ENCODE results near the gene MAPK11.

MAPK11 gene

GRCh38 chr22:50271519-50271970 is 1.4 kb upstream of the MAPK11 start:
- Histone ChIP-seq H3K9ac (ENCODE audit: low read length) (no peak overlapping the region), H3K9me3 (ENCODE audit: control insufficient read depth, low read depth, low read length) (no peaks in the 10 kb centered on the region), H3K4me1 (ENCODE audit: control insufficient read depth, low read depth, low read length) (peaks cover 8% of the 10 kb centered on the region), H3K27ac (ENCODE audit: low read length) (no peak overlapping the region), H3K4me3 (ENCODE audit: low read length) (peak overlapping the region; percentile 44), H3K27me3 (ENCODE audit: control insufficient read depth, insufficient read depth, low read length) (peaks cover 43% of the 10 kb centered on the region), H3K36me3 (ENCODE audit: control insufficient read depth, low read depth, low read length) (peaks cover 7% of the 10 kb centered on the region)

- Histone ChIP-seq H3K4me3 (ENCODE audit: low read length) (peak overlapping the region; percentile 54), H3K9ac (ENCODE audit: low read length) (no peak overlapping the region), H3K4me1 (ENCODE audit: control insufficient read depth, low read depth, low read length) (peaks cover 8% of the 10 kb centered on the region), H3K36me3 (ENCODE audit: control insufficient read depth, low read depth, low read length) (peaks cover 4% of the 10 kb centered on the region), H3K9me3 (ENCODE audit: control insufficient read depth, low read depth, low read length) (no peaks in the 10 kb centered on the region), H3K27ac (ENCODE audit: low read length) (no peak overlapping the region), H3K27me3 (ENCODE audit: control insufficient read depth, insufficient read depth, low read length) (peaks cover 43% of the 10 kb centered on the region)
Observed at GRCh38 chr22:50270666-50271394, 650 bp upstream of the MAPK11 start.

GRCh38 chr22:50269573-50269969 is 609 bp downstream of the MAPK11 start:
- H3K27ac ChIP-seq (ENCODE audit: low read length): no peak overlapping the region

GRCh38 chr22:50268655-50269113 is 1.5 kb downstream of the MAPK11 start:
- Histone ChIP-seq H3K27me3 (ENCODE audit: control insufficient read depth, insufficient read depth, low read length) (peaks cover 43% of the 10 kb centered on the region), H3K36me3 (ENCODE audit: control insufficient read depth, low read depth, low read length) (no peaks in the 10 kb centered on the region), H3K27ac (ENCODE audit: low read length) (no peak overlapping the region), H3K4me1 (ENCODE audit: control insufficient read depth, low read depth, low read length) (peaks cover 8% of the 10 kb centered on the region), H3K4me3 (ENCODE audit: low read length) (no peak overlapping the region), H3K9ac (ENCODE audit: low read length) (no peak overlapping the region), H3K9me3 (ENCODE audit: control insufficient read depth, low read depth, low read length) (no peaks in the 10 kb centered on the region)

More at GRCh38 chr22:50269573-50269969, 609 bp downstream of the MAPK11 start:
- H3K4me3 ChIP-seq (ENCODE audit: low read length): peak overlapping the region; percentile 17
- H3K4me1 ChIP-seq (ENCODE audit: control insufficient read depth, low read depth, low read length): peaks cover 8% of the 10 kb centered on the region
- H3K9ac ChIP-seq (ENCODE audit: low read length): no peak overlapping the region
- peaks cover 43% of the 10 kb centered on the region for H3K27me3 ChIP-seq (ENCODE audit: control insufficient read depth, insufficient read depth, low read length)
- no peaks in the 10 kb centered on the region for H3K36me3 ChIP-seq (ENCODE audit: control insufficient read depth, low read depth, low read length)
- H3K9me3 ChIP-seq (ENCODE audit: control insufficient read depth, low read depth, low read length): no peaks in the 10 kb centered on the region

DNA sequence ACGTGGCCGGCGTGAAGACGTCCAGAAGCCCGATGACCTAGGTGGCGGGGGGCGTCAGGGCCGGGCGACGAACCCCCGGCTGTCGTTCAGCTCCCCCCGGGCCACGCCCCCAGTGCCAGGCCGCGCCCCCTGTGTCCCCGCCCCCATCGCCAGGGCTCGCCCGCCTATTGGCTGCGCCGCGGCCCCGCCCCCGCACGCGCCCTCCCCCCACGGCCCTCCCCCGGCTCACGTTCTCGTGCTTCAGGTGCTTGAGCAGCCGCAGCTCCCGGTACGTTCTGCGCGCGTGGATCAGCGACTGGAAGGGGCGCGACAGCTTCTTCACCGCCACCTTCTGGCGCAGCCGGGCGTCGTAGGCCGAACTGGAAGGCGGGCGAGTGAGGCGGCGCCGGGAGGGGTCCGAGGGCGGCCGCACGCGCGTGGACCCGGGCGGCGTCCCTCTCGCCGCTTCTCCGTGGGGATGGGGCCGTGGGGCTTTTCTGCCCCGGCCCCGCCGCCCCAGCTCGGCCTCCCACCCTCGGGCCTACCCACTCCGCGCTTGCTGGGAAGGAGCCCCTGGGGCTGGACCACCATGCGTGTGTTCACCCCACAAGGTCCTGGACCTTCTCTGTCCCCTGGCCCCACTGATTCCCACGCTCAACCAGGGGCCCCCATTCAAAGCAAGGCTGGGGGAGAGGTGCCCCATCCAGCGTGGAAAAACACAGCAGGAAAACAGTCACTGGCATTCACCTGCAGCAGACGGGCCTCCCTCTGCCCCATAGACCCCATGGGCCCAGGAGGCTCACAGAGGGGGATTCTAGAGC is 2.4 kb downstream of the MAPK11 start:
- Histone ChIP-seq H3K27me3 (ENCODE audit: control insufficient read depth, insufficient read depth, low read length) (peaks cover 47% of the 10 kb centered on the region), H3K4me3 (ENCODE audit: low read length) (no peak overlapping the region), H3K27ac (ENCODE audit: low read length) (no peak overlapping the region), H3K36me3 (ENCODE audit: control insufficient read depth, low read depth, low read length) (no peaks in the 10 kb centered on the region), H3K9me3 (ENCODE audit: control insufficient read depth, low read depth, low read length) (no peaks in the 10 kb centered on the region), H3K9ac (ENCODE audit: low read length) (no peak overlapping the region), H3K4me1 (ENCODE audit: control insufficient read depth, low read depth, low read length) (peaks cover 8% of the 10 kb centered on the region)

- no peaks in the 10 kb centered on the region for H3K36me3 ChIP-seq (ENCODE audit: control insufficient read depth, low read depth, low read length)
- peaks cover under 1% of the 10 kb centered on the region for H3K4me1 ChIP-seq (ENCODE audit: control insufficient read depth, low read depth, low read length)
- no peak overlapping the region for H3K27ac ChIP-seq (ENCODE audit: low read length)
- no peak overlapping the region for H3K4me3 ChIP-seq (ENCODE audit: low read length)
- peaks cover 47% of the 10 kb centered on the region for H3K27me3 ChIP-seq (ENCODE audit: control insufficient read depth, insufficient read depth, low read length)
- H3K9me3 ChIP-seq (ENCODE audit: control insufficient read depth, low read depth, low read length): no peaks in the 10 kb centered on the region
- no peak overlapping the region for H3K9ac ChIP-seq (ENCODE audit: low read length)
Observed at GRCh38 chr22:50266994-50267393, 3.2 kb downstream of the MAPK11 start.

- Histone ChIP-seq H3K4me3 (ENCODE audit: low read length) (no peak overlapping the region), H3K9ac (ENCODE audit: low read length) (no peak overlapping the region), H3K9me3 (ENCODE audit: control insufficient read depth, low read depth, low read length) (no peaks in the 10 kb centered on the region), H3K27ac (ENCODE audit: low read length) (no peak overlapping the region), H3K4me1 (ENCODE audit: control insufficient read depth, low read depth, low read length) (no peaks in the 10 kb centered on the region), H3K36me3 (ENCODE audit: control insufficient read depth, low read depth, low read length) (no peaks in the 10 kb centered on the region), H3K27me3 (ENCODE audit: control insufficient read depth, insufficient read depth, low read length) (peaks cover 45% of the 10 kb centered on the region)
Observed at GRCh38 chr22:50264946-50265669, 5.1 kb downstream of the MAPK11 start.

- Histone ChIP-seq H3K27me3 (ENCODE audit: control insufficient read depth, insufficient read depth, low read length) (peaks cover 39% of the 10 kb centered on the region), H3K36me3 (ENCODE audit: control insufficient read depth, low read depth, low read length) (no peaks in the 10 kb centered on the region), H3K4me3 (ENCODE audit: low read length) (no peak overlapping the region), H3K4me1 (ENCODE audit: control insufficient read depth, low read depth, low read length) (no peaks in the 10 kb centered on the region), H3K27ac (ENCODE audit: low read length) (no peak overlapping the region), H3K9me3 (ENCODE audit: control insufficient read depth, low read depth, low read length) (no peaks in the 10 kb centered on the region), H3K9ac (ENCODE audit: low read length) (no peak overlapping the region)
Observed at GRCh38 chr22:50264104-50264745, 6.0 kb downstream of the MAPK11 start.

DNA sequence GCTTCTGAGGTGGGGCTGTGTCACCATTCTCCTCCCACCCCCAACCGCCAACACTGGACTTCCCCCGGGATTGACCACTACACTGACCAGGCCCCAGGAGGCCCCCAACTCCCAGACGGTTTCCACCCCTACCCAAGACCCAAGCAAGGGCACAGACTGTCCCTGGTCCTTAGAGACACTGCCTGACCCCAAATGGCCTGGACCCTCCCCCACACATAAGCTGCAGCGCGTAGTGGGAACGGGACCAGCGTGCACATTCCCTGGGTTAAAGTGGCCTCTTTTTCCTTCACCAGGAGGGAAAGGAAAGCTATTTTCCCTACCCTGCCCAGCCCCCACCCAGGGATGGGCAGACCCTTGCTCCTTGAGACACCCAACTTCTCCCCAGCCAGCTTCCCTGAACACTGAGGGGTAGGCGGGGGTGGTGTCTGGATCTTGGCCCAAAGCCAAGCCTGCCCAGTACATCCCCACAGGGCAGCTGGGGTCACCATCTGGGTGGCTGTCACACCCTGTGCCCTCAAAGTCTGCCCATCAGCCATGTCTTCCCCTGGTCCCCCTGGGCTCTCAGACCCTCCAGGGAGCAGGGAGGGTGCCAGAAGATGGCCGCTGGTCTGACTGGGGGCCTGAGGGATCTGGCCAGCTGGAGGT is 7.1 kb downstream of the MAPK11 start:
- Histone ChIP-seq H3K27ac (ENCODE audit: low read length) (no peak overlapping the region), H3K27me3 (ENCODE audit: control insufficient read depth, insufficient read depth, low read length) (peaks cover 27% of the 10 kb centered on the region), H3K4me3 (ENCODE audit: low read length) (no peak overlapping the region), H3K4me1 (ENCODE audit: control insufficient read depth, low read depth, low read length) (no peaks in the 10 kb centered on the region), H3K9me3 (ENCODE audit: control insufficient read depth, low read depth, low read length) (no peaks in the 10 kb centered on the region), H3K36me3 (ENCODE audit: control insufficient read depth, low read depth, low read length) (no peaks in the 10 kb centered on the region), H3K9ac (ENCODE audit: low read length) (no peak overlapping the region)

DNA sequence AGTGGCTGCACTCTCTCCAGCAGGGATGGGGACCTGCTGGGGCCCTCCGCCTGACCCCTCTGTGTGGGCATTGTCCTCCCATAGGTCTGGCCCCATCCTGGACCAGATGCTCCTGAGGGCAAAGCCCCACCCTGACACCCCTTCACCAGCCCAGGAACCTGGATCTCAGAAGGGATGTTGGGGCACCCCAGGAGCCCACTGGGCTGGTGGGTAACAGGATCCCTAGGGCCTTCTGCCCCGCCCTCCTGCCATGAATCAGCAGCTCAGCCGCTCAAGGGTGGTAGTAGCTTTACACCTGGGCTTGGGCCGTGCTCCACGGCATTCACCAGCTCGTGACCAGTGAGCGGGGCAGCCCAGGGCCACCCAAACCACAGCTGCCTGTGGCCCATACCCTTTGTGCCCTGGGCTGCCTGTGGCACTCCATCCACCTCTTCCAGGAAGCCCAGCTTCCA is 7.7 kb downstream of the MAPK11 start:
- Histone ChIP-seq H3K27me3 (ENCODE audit: control insufficient read depth, insufficient read depth, low read length) (peaks cover 26% of the 10 kb centered on the region), H3K9ac (ENCODE audit: low read length) (no peak overlapping the region), H3K4me1 (ENCODE audit: control insufficient read depth, low read depth, low read length) (no peaks in the 10 kb centered on the region), H3K4me3 (ENCODE audit: low read length) (no peak overlapping the region), H3K27ac (ENCODE audit: low read length) (no peak overlapping the region), H3K36me3 (ENCODE audit: control insufficient read depth, low read depth, low read length) (no peaks in the 10 kb centered on the region), H3K9me3 (ENCODE audit: control insufficient read depth, low read depth, low read length) (no peaks in the 10 kb centered on the region)
